ENCODE results near the gene CLUH.

Gene CLUH

GRCh38 chr17:2711608-2712299 is at the start of gene CLUH:
CLUH (minus strand) TSS chr17:2711764; CDS start chr17:2711661, 103 bp downstream.
- DNase-seq, result peak; percentile 97
- in situ Hi-C loops (cut with MboI; ENCODE audit: low pct_unique_long_range_greater_than_20kb, low sequenced_read_pairs), result no loop called here

- in situ Hi-C loops (cut with MboI; ENCODE audit: low pct_unique_long_range_greater_than_20kb, low sequenced_read_pairs), result no loop called here
- DNase-seq, result no peak
These were observed 47.3 kb upstream of the CLUH start for GRCh38 chr17:2758870-2759269.

GRCh38 chr17:2755891-2756724 is 44.5 kb upstream of the CLUH start:
- in situ Hi-C loops (cut with MboI; ENCODE audit: low pct_unique_long_range_greater_than_20kb, low sequenced_read_pairs), result no loop called here
- peak; percentile 26 for DNase-seq

- in situ Hi-C loops (cut with MboI; ENCODE audit: low pct_unique_long_range_greater_than_20kb, low sequenced_read_pairs), result no loop called here
These were observed 39.9 kb upstream of the CLUH start for GRCh38 chr17:2751491-2751890.

GRCh38 chr17:2750721-2751120 is 39.2 kb upstream of the CLUH start:
- in situ Hi-C loops (cut with MboI; ENCODE audit: low pct_unique_long_range_greater_than_20kb, low sequenced_read_pairs), result no loop called here
- no peak for DNase-seq

More at GRCh38 chr17:2751491-2751890, 39.9 kb upstream of the CLUH start:
- no peak for DNase-seq

- peak; percentile 86 for DNase-seq
These were observed 38.2 kb upstream of the CLUH start for GRCh38 chr17:2749784-2750181.

GRCh38 chr17:2749058-2749783 is 37.7 kb upstream of the CLUH start, which contains the start of gene CCDC92B:
CCDC92B (minus strand) TSS chr17:2749652; CDS start chr17:2735145, 14,507 bp downstream.
- no peak for DNase-seq
- in situ Hi-C loops (cut with MboI; ENCODE audit: low pct_unique_long_range_greater_than_20kb, low sequenced_read_pairs), result no loop called here

More at GRCh38 chr17:2749784-2750181, 38.2 kb upstream of the CLUH start:
- in situ Hi-C loops (cut with MboI; ENCODE audit: low pct_unique_long_range_greater_than_20kb, low sequenced_read_pairs), result no loop called here

GRCh38 chr17:2745317-2746037 is 33.9 kb upstream of the CLUH start:
- in situ Hi-C loops (cut with MboI; ENCODE audit: low pct_unique_long_range_greater_than_20kb, low sequenced_read_pairs), result no loop called here

GRCh38 chr17:2737693-2738092 is 26.1 kb upstream of the CLUH start:
- in situ Hi-C loops (cut with MboI; ENCODE audit: low pct_unique_long_range_greater_than_20kb, low sequenced_read_pairs), result no loop called here
- no peak for DNase-seq

More at GRCh38 chr17:2745317-2746037, 33.9 kb upstream of the CLUH start:
- no peak for DNase-seq

- in situ Hi-C loops (cut with MboI; ENCODE audit: low pct_unique_long_range_greater_than_20kb, low sequenced_read_pairs), result no loop called here
- DNase-seq, result no peak
These were observed 25.4 kb upstream of the CLUH start for GRCh38 chr17:2736956-2737355.

- no peak for DNase-seq
- in situ Hi-C loops (cut with MboI; ENCODE audit: low pct_unique_long_range_greater_than_20kb, low sequenced_read_pairs), result no loop called here
These were observed 24.3 kb upstream of the CLUH start for GRCh38 chr17:2735896-2736295.

- DNase-seq, result no peak
- in situ Hi-C loops (cut with MboI; ENCODE audit: low pct_unique_long_range_greater_than_20kb, low sequenced_read_pairs), result no loop called here
These were observed 23.4 kb upstream of the CLUH start for GRCh38 chr17:2734939-2735338.

GRCh38 chr17:2731807-2732206 is 20.2 kb upstream of the CLUH start:
- no peak for DNase-seq
- in situ Hi-C loops (cut with MboI; ENCODE audit: low pct_unique_long_range_greater_than_20kb, low sequenced_read_pairs), result no loop called here

- DNase-seq, result no peak
- in situ Hi-C loops (cut with MboI; ENCODE audit: low pct_unique_long_range_greater_than_20kb, low sequenced_read_pairs), result no loop called here
These were observed 19.3 kb upstream of the CLUH start for GRCh38 chr17:2730764-2731353.

- in situ Hi-C loops (cut with MboI; ENCODE audit: low pct_unique_long_range_greater_than_20kb, low sequenced_read_pairs), result no loop called here
These were observed 13.2 kb upstream of the CLUH start for GRCh38 chr17:2724784-2725164.

GRCh38 chr17:2723997-2724783 is 12.6 kb upstream of the CLUH start:
- DNase-seq, result no peak
- in situ Hi-C loops (cut with MboI; ENCODE audit: low pct_unique_long_range_greater_than_20kb, low sequenced_read_pairs), result no loop called here

More at GRCh38 chr17:2724784-2725164, 13.2 kb upstream of the CLUH start:
- DNase-seq, result peak; percentile 51

- in situ Hi-C loops (cut with MboI; ENCODE audit: low pct_unique_long_range_greater_than_20kb, low sequenced_read_pairs), result no loop called here
- no peak for DNase-seq
These were observed 12.0 kb upstream of the CLUH start for GRCh38 chr17:2723505-2723996.

- no peak for DNase-seq
- in situ Hi-C loops (cut with MboI; ENCODE audit: low pct_unique_long_range_greater_than_20kb, low sequenced_read_pairs), result no loop called here
These were observed 11.0 kb upstream of the CLUH start for GRCh38 chr17:2722611-2723010.

Data from KBM-7 (cell line).